Astrocyte (in vitro differentiated cells and primary cell): ENCODE measurements around the gene CPA5. TPM values are rescaled to one million over a fixed set of nuclear protein-coding genes. Genes with fewer than 3 reads are reported as not detected.

Experiments used
- DNase-seq: peaks from one replicate; pipeline ENCODE4 v3.0.0-alpha.2; 2010; ENCODE audit warnings: low read depth
- FAIRE-seq: peaks from 2 replicates; lab custom pipeline; 2011; peaks lifted over from hg19 to GRCh38; lab: Jason Lieb, UNC
- H2AFZ ChIP-seq: 2 replicates; pipeline ENCODE4 v1.6.0; 2012; ENCODE audit warnings: low read depth, low read length, inconsistent platforms
- H3K27ac ChIP-seq: 2 replicates; pipeline ENCODE4 v1.5.1; 2011; ENCODE audit warnings: low read depth, low read length, inconsistent platforms
- H3K27me3 ChIP-seq: 2 replicates; pipeline ENCODE4 v1.6.0; 2011; ENCODE audit warnings: low read length, inconsistent platforms; ENCODE audit not compliant: insufficient read depth
- H3K36me3 ChIP-seq: 2 replicates; pipeline ENCODE4 v1.5.1; 2011; ENCODE audit warnings: low read length, inconsistent platforms; ENCODE audit not compliant: insufficient read depth
- H3K4me1 ChIP-seq: 2 replicates; pipeline ENCODE4 v1.5.1; 2011; ENCODE audit warnings: low read length, inconsistent platforms; ENCODE audit not compliant: insufficient read depth
- H3K4me2 ChIP-seq: 2 replicates; pipeline ENCODE4 v1.6.0; 2012; ENCODE audit warnings: low read length, inconsistent platforms
- H3K4me3 ChIP-seq: 2 replicates; pipeline ENCODE4 v1.5.1; 2011; ENCODE audit warnings: low read depth, mild to moderate bottlenecking, low read length, inconsistent platforms; ENCODE audit not compliant: insufficient read depth
- H3K79me2 ChIP-seq: 2 replicates; pipeline ENCODE4 v1.6.0; 2012; ENCODE audit warnings: mild to moderate bottlenecking, low read length, inconsistent platforms; ENCODE audit not compliant: insufficient read depth
- H3K9ac ChIP-seq: 2 replicates; pipeline ENCODE4 v1.6.0; 2012; ENCODE audit warnings: mild to moderate bottlenecking, low read length, inconsistent platforms
- H3K9me3 ChIP-seq: 2 replicates; pipeline ENCODE4 v1.5.1; 2012; ENCODE audit warnings: low read depth, mild to moderate bottlenecking, low read length, inconsistent platforms; ENCODE audit not compliant: insufficient read depth
- H4K20me1 ChIP-seq: 2 replicates; pipeline ENCODE4 v1.6.0; 2012; ENCODE audit warnings: low read length, inconsistent platforms; ENCODE audit not compliant: insufficient read depth
- H3K27ac Mint-ChIP-seq: one replicate; pipeline ENCODE4 v1.8.0; 2021; ENCODE audit warnings: mild to moderate bottlenecking, mixed read lengths; ENCODE audit not compliant: unreplicated experiment
- H3K27me3 Mint-ChIP-seq: one replicate; pipeline ENCODE4 v1.8.0; 2021; ENCODE audit warnings: low read depth, mixed read lengths; ENCODE audit not compliant: unreplicated experiment
- H3K36me3 Mint-ChIP-seq: one replicate; pipeline ENCODE4 v1.8.0; 2021; ENCODE audit warnings: low read depth, mixed read lengths; ENCODE audit not compliant: unreplicated experiment
- H3K4me1 Mint-ChIP-seq: one replicate; pipeline ENCODE4 v1.8.0; 2021; ENCODE audit warnings: low read depth, mixed read lengths; ENCODE audit not compliant: unreplicated experiment
- H3K4me3 Mint-ChIP-seq: one replicate; pipeline ENCODE4 v1.8.0; 2021; ENCODE audit warnings: mild to moderate bottlenecking, moderate library complexity, mixed read lengths; ENCODE audit not compliant: unreplicated experiment
- H3K9me3 Mint-ChIP-seq: one replicate; pipeline ENCODE4 v1.8.0; 2021; ENCODE audit warnings: mild to moderate bottlenecking, mixed read lengths; ENCODE audit not compliant: unreplicated experiment
- CTCF ChIP-seq: IDR thresholded peaks from 2 replicates; pipeline ENCODE4 v1.5.1; 2011; ENCODE audit warnings: low read depth, mild to moderate bottlenecking, inconsistent platforms, low read length, moderate library complexity; ENCODE audit not compliant: insufficient read depth
- EZH2 ChIP-seq: IDR thresholded peaks from 2 replicates; pipeline ENCODE4 v1.6.1; 2012; ENCODE audit warnings: mild to moderate bottlenecking, low read length, inconsistent platforms; ENCODE audit not compliant: insufficient read depth
- total RNA-seq: library from RNA; stranded (reverse); gene quantifications from 2 replicates; pipeline ENCODE4 v1.2.1, GENCODE V29; 2021

The CPA5 gene
- total RNA-seq, 1 donor from 2014 or later: not detected

GRCh38 chr7:130367088-130367755, 22.6 kb downstream of the CPA5 start:
- H3K27ac Mint-ChIP-seq: no peak overlapping the region
- H2AFZ ChIP-seq: no peak overlapping the region
- H3K36me3 ChIP-seq: no peaks in the 10 kb centered on the region
- H4K20me1 ChIP-seq: no peaks in the 10 kb centered on the region
- H3K4me3 ChIP-seq: no peak overlapping the region
- H3K4me2 ChIP-seq: no peak overlapping the region
- H3K9me3 Mint-ChIP-seq: peaks cover 4% of the 10 kb centered on the region
- no peaks in the 10 kb centered on the region for H3K9me3 ChIP-seq
- no peaks in the 10 kb centered on the region for H3K27me3 Mint-ChIP-seq
- no peaks in the 10 kb centered on the region for H3K79me2 ChIP-seq
- TF ChIP-seq CTCF (no peak), EZH2 (no peak)
- H3K4me1 Mint-ChIP-seq: peaks cover 49% of the 10 kb centered on the region
- H3K27me3 ChIP-seq: no peaks in the 10 kb centered on the region
- no peaks in the 10 kb centered on the region for H3K36me3 Mint-ChIP-seq
- H3K4me3 Mint-ChIP-seq: no peak overlapping the region
- peaks cover 54% of the 10 kb centered on the region for H3K4me1 ChIP-seq
- no peak overlapping the region for H3K27ac ChIP-seq
- H3K9ac ChIP-seq: no peak overlapping the region
- DNase-seq (no peak), FAIRE-seq (no peak)

- no peaks in the 10 kb centered on the region for H3K36me3 ChIP-seq
- no peak overlapping the region for H3K4me3 ChIP-seq
- no peaks in the 10 kb centered on the region for H3K9me3 ChIP-seq
- TF ChIP-seq EZH2: no peak
- TF ChIP-seq CTCF: no peak
- H3K4me1 ChIP-seq: peaks cover 59% of the 10 kb centered on the region
- H2AFZ ChIP-seq: no peak overlapping the region
- no peaks in the 10 kb centered on the region for H3K27me3 ChIP-seq
- FAIRE-seq (no peak), DNase-seq (no peak)
- no peaks in the 10 kb centered on the region for H3K27me3 Mint-ChIP-seq
- H3K79me2 ChIP-seq: no peaks in the 10 kb centered on the region
- H3K4me2 ChIP-seq: no peak overlapping the region
- H3K9ac ChIP-seq: no peak overlapping the region
- H3K9me3 Mint-ChIP-seq: peaks cover 4% of the 10 kb centered on the region
- H3K27ac ChIP-seq: no peak overlapping the region
- no peak overlapping the region for H3K4me3 Mint-ChIP-seq
- H3K4me1 Mint-ChIP-seq: peaks cover 57% of the 10 kb centered on the region
- H3K36me3 Mint-ChIP-seq: no peaks in the 10 kb centered on the region
- H4K20me1 ChIP-seq: no peaks in the 10 kb centered on the region
- no peak overlapping the region for H3K27ac Mint-ChIP-seq
These were observed 23.5 kb downstream of the CPA5 start for GRCh38 chr7:130367836-130368746.
